ENCODE results near the gene MZT2A. TPM values are rescaled to one million over a fixed set of nuclear protein-coding genes. Genes with fewer than 3 reads are reported as not detected.
A peak's percentile ranks its signal among the peaks of the same experiment; 100 is the strongest.
"Not testable (repeated sequence)": the region's sequence is repeated elsewhere in the genome, so short reads cannot be mapped to it uniquely, and the experiment has no call there.

The MZT2A gene
- total RNA-seq, 3 donors from 2014 or later (not counting 1 experiment from before 2014, with no cell fraction given), result 37.7 to 47.0 (median 42.5) TPM

GRCh38 chr2:131493199-131493968 lies 1.2 kb upstream of the MZT2A start:
- no peak for TF ChIP-seq CTCF (IDR thresholded peaks at IDR 0.05)
- ATAC-seq (peak; percentile 34 to 41 (median 40)), DNase-seq (no peak)
- H3K4me3 Mint-ChIP-seq, result peak overlapping the region; percentile 95
- H3K27ac ChIP-seq (ENCODE audit: low read length), result peak overlapping the region; percentile 90
- H3K36me3 ChIP-seq (ENCODE audit: control insufficient read depth, insufficient read depth, low read length), result no peaks in the 10 kb centered on the region
- H3K9me3 ChIP-seq (ENCODE audit: control insufficient read depth, insufficient read depth, low read length), result no peaks in the 10 kb centered on the region
- no peaks in the 10 kb centered on the region for H3K27me3 Mint-ChIP-seq (ENCODE audit: low read depth in 2 of 2)
- peaks cover 25 to 44% of the 10 kb centered on the region in 2 donors for H3K4me1 Mint-ChIP-seq
- peak overlapping the region; percentile 93 to 95 for H3K27ac Mint-ChIP-seq
- H3K9me3 Mint-ChIP-seq, result no peaks in the 10 kb centered on the region
- H3K4me1 ChIP-seq (ENCODE audit: control insufficient read depth, insufficient read depth, low read length), result peaks cover 34% of the 10 kb centered on the region
- under 1% methylated on average over 40 of the region's 40 CpGs for WGBS (ENCODE audit: insufficient coverage)
- no peaks in the 10 kb centered on the region for H3K36me3 Mint-ChIP-seq
- intact Hi-C loops (cut with micrococcal nuclease), result loop anchor here (2.0 kb wide), 1 partner anchor 33 kb away; the partner anchor contains the start of gene CCDC74A
- H3K4me3 ChIP-seq (ENCODE audit: low read length), result peak overlapping the region; percentile 71
- H3K27me3 ChIP-seq (ENCODE audit: control insufficient read depth, insufficient read depth, low read length), result no peaks in the 10 kb centered on the region

GRCh38 chr2:131492418-131493198 lies 411 bp upstream of the MZT2A start:
- intact Hi-C loops (cut with micrococcal nuclease), result loop anchor here (2.0 kb wide), 1 partner anchor 34 kb away; the partner anchor contains the start of gene CCDC74A
- Histone ChIP-seq H3K27ac (ENCODE audit: low read length) (peak overlapping the region; percentile 90), H3K36me3 (ENCODE audit: control insufficient read depth, insufficient read depth, low read length) (no peaks in the 10 kb centered on the region), H3K4me3 (ENCODE audit: low read length) (peak overlapping the region; percentile 71), H3K27me3 (ENCODE audit: control insufficient read depth, insufficient read depth, low read length) (no peaks in the 10 kb centered on the region), H3K4me1 (ENCODE audit: control insufficient read depth, insufficient read depth, low read length) (peaks cover 34% of the 10 kb centered on the region), H3K9me3 (ENCODE audit: control insufficient read depth, insufficient read depth, low read length) (no peaks in the 10 kb centered on the region)
- Mint-ChIP-seq H3K36me3 (no peaks in the 10 kb centered on the region), H3K27me3 (ENCODE audit: low read depth in 2 of 2) (no peaks in the 10 kb centered on the region), H3K9me3 (no peaks in the 10 kb centered on the region), H3K27ac (peak overlapping the region; percentile 93 to 95), H3K4me3 (peak overlapping the region; percentile 95), H3K4me1 (peaks cover 25 to 44% of the 10 kb centered on the region in 2 donors)
- DNase-seq (peak; percentile 91 to 98), ATAC-seq (peak; percentile 74 to 91 (median 81))
- TF ChIP-seq CTCF (IDR thresholded peaks at IDR 0.05), result peak; percentile 91
- 0% methylated on average over 79 of the region's 79 CpGs for WGBS (ENCODE audit: insufficient coverage)

- H3K9me3 ChIP-seq (ENCODE audit: control insufficient read depth, insufficient read depth, low read length); H3K36me3 ChIP-seq (ENCODE audit: control insufficient read depth, insufficient read depth, low read length); DNase-seq; H3K27ac ChIP-seq (ENCODE audit: low read length); ATAC-seq; H3K36me3 Mint-ChIP-seq; H3K27me3 ChIP-seq (ENCODE audit: control insufficient read depth, insufficient read depth, low read length); H3K27me3 Mint-ChIP-seq (ENCODE audit: low read depth in 2 of 2); intact Hi-C loops (cut with micrococcal nuclease); H3K9me3 Mint-ChIP-seq: not testable (repeated sequence)
- peak overlapping the region; percentile 84 for H3K4me3 Mint-ChIP-seq
- Histone ChIP-seq H3K4me1 (ENCODE audit: control insufficient read depth, insufficient read depth, low read length) (peaks cover 34% of the 10 kb centered on the region), H3K4me3 (ENCODE audit: low read length) (peak overlapping the region; percentile 37)
- WGBS (ENCODE audit: insufficient coverage), result 20% methylated on average over 13 of the region's 22 CpGs
- H3K4me1 Mint-ChIP-seq, result peaks cover 25 to 44% of the 10 kb centered on the region in 2 donors
- peak overlapping the region in 1 of 2 donors; percentile 85 for H3K27ac Mint-ChIP-seq
These were observed 744 bp downstream of the MZT2A start for GRCh38 chr2:131491469-131491836.

- H3K27ac ChIP-seq (ENCODE audit: low read length); H3K27me3 Mint-ChIP-seq (ENCODE audit: low read depth in 2 of 2); ATAC-seq; H3K27me3 ChIP-seq (ENCODE audit: control insufficient read depth, insufficient read depth, low read length); H3K36me3 ChIP-seq (ENCODE audit: control insufficient read depth, insufficient read depth, low read length); H3K9me3 ChIP-seq (ENCODE audit: control insufficient read depth, insufficient read depth, low read length); intact Hi-C loops (cut with micrococcal nuclease); H3K9me3 Mint-ChIP-seq; H3K36me3 Mint-ChIP-seq: not testable (repeated sequence)
- Mint-ChIP-seq H3K4me1 (peaks cover 25 to 42% of the 10 kb centered on the region in 2 donors), H3K27ac (peak overlapping the region; percentile 56 to 85), H3K4me3 (peak overlapping the region; percentile 84)
- 75% methylated on average over 20 of the region's 20 CpGs for WGBS (ENCODE audit: insufficient coverage)
- Histone ChIP-seq H3K4me3 (ENCODE audit: low read length) (peak overlapping the region; percentile 37), H3K4me1 (ENCODE audit: control insufficient read depth, insufficient read depth, low read length) (peaks cover 34% of the 10 kb centered on the region)
- DNase-seq, result peak in 1 of 2 donors; percentile 54
These were observed 1.4 kb downstream of the MZT2A start for GRCh38 chr2:131490616-131491468.

All from natural killer cell (primary cell).